ENCODE measurements around the gene FAM118A.
"Not testable (repeated sequence)": the region's sequence is repeated elsewhere in the genome, so short reads cannot be mapped to it uniquely, and the experiment has no call there.

Gene FAM118A

GRCh38 chr22:45309422-45310227, at the start of gene FAM118A:
TSS of gene FAM118A (plus strand) at chr22:45309934. CDS start at chr22:45322380, 12,446 bp downstream.
- Histone ChIP-seq H3K27ac (peak within 1 kb of the TSS; percentile 82 to 91 (median 89)), H3K9me3 (replicated peaks in 1 of 11) (no peaks in the 10 kb centered on the region), H3K4me3 (peak within 1 kb of the TSS; percentile 83 to 97 (median 90)), H3K4me1 (peaks cover 48 to 83% (median 59%) of the 10 kb centered on the region in 10 experiments), H3K36me3 (peaks cover 0 to 23% (median 13%) of the 10 kb centered on the region in 11 experiments; a peak in 13 of 22 replicates), H3K27me3 (no peaks in the 10 kb centered on the region), H3K4me2 (peak within 1 kb of the TSS; percentile 86 to 99 (median 97)), H3K9ac (peak within 1 kb of the TSS; percentile 85 to 95 (median 92)), H4K20me1 (peaks cover 11 to 45% (median 42%) of the 10 kb centered on the region in 11 experiments; a peak in 20 of 22 replicates)
- TF ChIP-seq Cebpa-rat (IDR thresholded peaks at IDR 0.05): no peak

GRCh38 chr22:45260395-45260759, 49.4 kb upstream of the FAM118A start:
- Histone ChIP-seq H3K27ac (peak overlapping the region in 2 of 11 experiments; percentile 6 to 76; a peak in 2 of 22 replicates), H3K4me1 (peaks cover 51 to 62% (median 59%) of the 10 kb centered on the region in 10 experiments), H4K20me1 (peaks cover 0 to 19% (median 9%) of the 10 kb centered on the region in 11 experiments; a peak in 16 of 22 replicates), H3K4me2 (peak overlapping the region in 10 of 11 experiments; percentile 16 to 98 (median 98); a peak in 19 of 22 replicates), H3K9ac (peak overlapping the region in 1 of 11 experiments; percentile 30; a peak in 1 of 22 replicates)
- H3K9me3 ChIP-seq (replicated peaks in 1 of 11); H3K27me3 ChIP-seq; H3K36me3 ChIP-seq; H3K4me3 ChIP-seq: not testable (repeated sequence)

- H3K27me3 ChIP-seq: no peaks in the 10 kb centered on the region
- H4K20me1 ChIP-seq: peaks cover 0 to 19% (median 9%) of the 10 kb centered on the region in 11 experiments; a peak in 16 of 22 replicates
- peaks cover 51 to 73% (median 69%) of the 10 kb centered on the region in 10 experiments for H3K4me1 ChIP-seq
- peak overlapping the region in 1 of 10 experiments; percentile 38; a peak in 2 of 20 replicates for H3K4me3 ChIP-seq
- H3K9me3 ChIP-seq (replicated peaks in 1 of 11): no peaks in the 10 kb centered on the region
- no peaks in the 10 kb centered on the region for H3K36me3 ChIP-seq
- H3K27ac ChIP-seq: peak overlapping the region in 7 of 11 experiments; percentile 23 to 88 (median 75); a peak in 11 of 22 replicates
- peak overlapping the region in 7 of 11 experiments; percentile 28 to 72 (median 51); a peak in 12 of 22 replicates for H3K9ac ChIP-seq
- TF ChIP-seq Cebpa-rat (IDR thresholded peaks at IDR 0.05): no peak
- peak overlapping the region; percentile 80 to 98 (median 97) for H3K4me2 ChIP-seq
These were observed 48.2 kb upstream of the FAM118A start for GRCh38 chr22:45261407-45262088.

- peaks cover 0 to 19% (median 9%) of the 10 kb centered on the region in 11 experiments; a peak in 16 of 22 replicates for H4K20me1 ChIP-seq
- H3K9me3 ChIP-seq (replicated peaks in 1 of 11): no peaks in the 10 kb centered on the region
- H3K9ac ChIP-seq: peak overlapping the region in 9 of 11 experiments; percentile 0 to 72 (median 54); a peak in 17 of 22 replicates
- H3K4me3 ChIP-seq: peak overlapping the region in 8 of 10 experiments; percentile 3 to 52 (median 36); a peak in 11 of 20 replicates
- peak overlapping the region in 9 of 11 experiments; percentile 21 to 88 (median 75); a peak in 17 of 22 replicates for H3K27ac ChIP-seq
- H3K4me2 ChIP-seq: peak overlapping the region; percentile 80 to 98 (median 97)
- H3K4me1 ChIP-seq: peaks cover 51 to 76% (median 69%) of the 10 kb centered on the region in 10 experiments
- H3K36me3 ChIP-seq: no peaks in the 10 kb centered on the region
- TF ChIP-seq Cebpa-rat (IDR thresholded peaks at IDR 0.05): no peak
- no peaks in the 10 kb centered on the region for H3K27me3 ChIP-seq
These were observed 47.4 kb upstream of the FAM118A start for GRCh38 chr22:45262195-45262930.

GRCh38 chr22:45262931-45263462, 46.7 kb upstream of the FAM118A start:
- no peaks in the 10 kb centered on the region for H3K36me3 ChIP-seq
- H3K27me3 ChIP-seq: peaks cover 0 to 4% (median 0%) of the 10 kb centered on the region in 11 experiments; a peak in 1 of 22 replicates
- H3K9me3 ChIP-seq (replicated peaks in 1 of 11): no peaks in the 10 kb centered on the region
- no peak for TF ChIP-seq Cebpa-rat (IDR thresholded peaks at IDR 0.05)
- H3K9ac ChIP-seq: peak overlapping the region in 9 of 11 experiments; percentile 0 to 72 (median 54); a peak in 16 of 22 replicates
- H3K4me1 ChIP-seq: peaks cover 51 to 79% (median 72%) of the 10 kb centered on the region in 10 experiments
- peak overlapping the region in 9 of 10 experiments; percentile 3 to 52 (median 33); a peak in 11 of 20 replicates for H3K4me3 ChIP-seq
- peak overlapping the region; percentile 80 to 98 (median 97) for H3K4me2 ChIP-seq
- peaks cover 0 to 19% (median 9%) of the 10 kb centered on the region in 11 experiments; a peak in 16 of 22 replicates for H4K20me1 ChIP-seq
- H3K27ac ChIP-seq: peak overlapping the region in 9 of 11 experiments; percentile 37 to 88 (median 75); a peak in 17 of 22 replicates

GRCh38 chr22:45263463-45264269, 46.1 kb upstream of the FAM118A start:
- H3K27me3 ChIP-seq: peaks cover 0 to 4% (median 0%) of the 10 kb centered on the region in 11 experiments; a peak in 1 of 22 replicates
- H3K4me2 ChIP-seq: peak overlapping the region; percentile 84 to 98 (median 97)
- H3K9me3 ChIP-seq (replicated peaks in 1 of 11): no peaks in the 10 kb centered on the region
- H3K4me3 ChIP-seq: peak overlapping the region in 3 of 10 experiments; percentile 9 to 31 (median 24); a peak in 2 of 20 replicates
- peak overlapping the region; percentile 25 to 88 (median 75); a peak in 20 of 22 replicates for H3K27ac ChIP-seq
- peaks cover 51 to 81% (median 72%) of the 10 kb centered on the region in 10 experiments for H3K4me1 ChIP-seq
- no peaks in the 10 kb centered on the region for H3K36me3 ChIP-seq
- H3K9ac ChIP-seq: peak overlapping the region; percentile 12 to 72 (median 60); a peak in 19 of 22 replicates
- H4K20me1 ChIP-seq: peaks cover 0 to 19% (median 9%) of the 10 kb centered on the region in 11 experiments; a peak in 16 of 22 replicates
- no peak for TF ChIP-seq Cebpa-rat (IDR thresholded peaks at IDR 0.05)

- Histone ChIP-seq H3K4me1 (peaks cover 57 to 84% (median 73%) of the 10 kb centered on the region in 10 experiments), H3K36me3 (no peaks in the 10 kb centered on the region), H3K9ac (no peak overlapping the region), H4K20me1 (peaks cover 0 to 19% (median 9%) of the 10 kb centered on the region in 11 experiments; a peak in 16 of 22 replicates), H3K27me3 (peaks cover 0 to 12% (median 7%) of the 10 kb centered on the region in 11 experiments; a peak in 12 of 22 replicates), H3K27ac (peak overlapping the region in 1 of 11 experiments; percentile 9; a peak in 1 of 22 replicates), H3K4me2 (peak overlapping the region in 9 of 11 experiments; percentile 40 to 98 (median 95); a peak in 17 of 22 replicates), H3K4me3 (no peak overlapping the region), H3K9me3 (replicated peaks in 1 of 11) (no peaks in the 10 kb centered on the region)
- TF ChIP-seq Cebpa-rat (IDR thresholded peaks at IDR 0.05): no peak
These were observed 44.2 kb upstream of the FAM118A start for GRCh38 chr22:45265535-45265934.

Measured in BLaER1 treated with 17β-estradiol and CSF1 and Interleukin-3, amounts not matched to agents 10 nM and 100 nM (cell line).